HCT116 (cell line): ENCODE results near the gene SIGMAR1.

Source experiments
- CTCF ChIP-seq, 3 experiments: fragments of 200-600 bp in 1 of 3; sonication (generic) in 1 of 3; IDR thresholded peaks in 2 of 3; conservative IDR thresholded peaks in 1 of 3; 2 replicates each; pipeline ENCODE4 v1.5.1; 2012 to 2017; ENCODE audit warnings: low read depth in 2 of 3, low read length in 2 of 3, antibody characterized with exemption in 1 of 3, borderline replicate concordance in 1 of 3, control low read depth in 1 of 3, mild to moderate bottlenecking in 1 of 3, mixed read lengths in 1 of 3, mixed run types in 1 of 3, moderate library complexity in 1 of 3; ENCODE audit not compliant: insufficient read depth in 1 of 3
- FOSL1 ChIP-seq: IDR thresholded peaks from 2 replicates; pipeline ENCODE4 v1.6.1; 2012; ENCODE audit warnings: low read depth
- POLR2AphosphoS5 ChIP-seq: IDR thresholded peaks from 2 replicates; pipeline ENCODE4 v1.6.1; 2011; ENCODE audit warnings: mild to moderate bottlenecking, low read depth, low read length, moderate library complexity

DNA sequence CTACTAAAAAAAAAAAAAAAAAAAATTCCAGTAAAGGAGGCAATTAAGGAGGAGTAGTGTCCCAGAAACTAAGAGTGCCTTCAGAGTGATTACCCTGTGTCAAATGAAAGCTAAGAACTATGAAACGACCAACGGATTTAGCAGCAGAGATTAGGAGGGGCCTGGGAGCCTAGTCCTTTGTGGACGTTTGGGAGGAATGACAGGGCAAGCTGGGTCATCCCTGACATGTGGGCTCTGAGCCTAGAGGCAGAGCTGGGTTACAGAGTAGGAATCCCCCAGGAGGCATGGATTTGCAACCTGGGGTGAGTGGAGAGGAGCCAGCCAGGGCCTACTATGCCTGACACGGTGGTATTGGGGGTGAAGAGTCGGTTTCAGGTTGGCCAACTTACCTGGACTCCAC lies 4.4 kb downstream of the SIGMAR1 start:
- TF ChIP-seq CTCF (IDR thresholded peaks at IDR 0.05 in 2 of 3, conservative IDR thresholded peaks at IDR 0.05 in 1 of 3; ENCODE audit: borderline replicate concordance in 1 of 3, insufficient read depth in 1 of 3, low read depth in 2 of 3, low read length in 2 of 3), result no peak
- no peak for TF ChIP-seq POLR2AphosphoS5
- TF ChIP-seq FOSL1, result no peak
